Superior temporal gyrus (tissue), 1 donor: ENCODE results near the gene PPFIA3.
A peak's percentile ranks its signal among the peaks of the same experiment; 100 is the strongest.

Experiments used
- DNase-seq: peaks from one replicate; pipeline ENCODE4 v3.0.0-alpha.2; 2016; ENCODE audit errors: extremely low spot score

Gene PPFIA3

DNA sequence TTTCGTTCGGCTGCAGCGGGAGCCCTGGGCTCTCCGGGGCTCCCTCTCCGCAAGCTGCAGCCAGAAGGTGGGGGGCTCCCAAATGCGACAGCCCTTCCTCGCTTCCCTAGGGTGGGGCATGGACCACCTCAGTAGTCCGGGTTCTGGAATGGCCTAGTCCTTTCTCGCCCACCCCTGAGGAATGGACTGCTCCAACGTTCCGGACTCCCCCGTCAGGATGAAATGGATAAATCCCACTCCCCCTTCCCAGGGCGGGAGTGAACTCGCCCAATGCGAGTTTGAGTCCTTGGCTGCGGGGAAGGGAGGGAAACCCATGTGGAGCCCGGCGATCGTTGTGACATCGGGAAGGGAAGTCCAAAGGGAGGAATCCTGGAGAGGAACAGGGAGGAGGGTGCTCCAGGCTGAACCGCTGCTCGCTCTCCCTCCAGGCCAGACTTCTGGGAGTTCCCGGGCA, 30.3 kb downstream of the PPFIA3 start:
- DNase-seq, result peak; percentile 83

DNA sequence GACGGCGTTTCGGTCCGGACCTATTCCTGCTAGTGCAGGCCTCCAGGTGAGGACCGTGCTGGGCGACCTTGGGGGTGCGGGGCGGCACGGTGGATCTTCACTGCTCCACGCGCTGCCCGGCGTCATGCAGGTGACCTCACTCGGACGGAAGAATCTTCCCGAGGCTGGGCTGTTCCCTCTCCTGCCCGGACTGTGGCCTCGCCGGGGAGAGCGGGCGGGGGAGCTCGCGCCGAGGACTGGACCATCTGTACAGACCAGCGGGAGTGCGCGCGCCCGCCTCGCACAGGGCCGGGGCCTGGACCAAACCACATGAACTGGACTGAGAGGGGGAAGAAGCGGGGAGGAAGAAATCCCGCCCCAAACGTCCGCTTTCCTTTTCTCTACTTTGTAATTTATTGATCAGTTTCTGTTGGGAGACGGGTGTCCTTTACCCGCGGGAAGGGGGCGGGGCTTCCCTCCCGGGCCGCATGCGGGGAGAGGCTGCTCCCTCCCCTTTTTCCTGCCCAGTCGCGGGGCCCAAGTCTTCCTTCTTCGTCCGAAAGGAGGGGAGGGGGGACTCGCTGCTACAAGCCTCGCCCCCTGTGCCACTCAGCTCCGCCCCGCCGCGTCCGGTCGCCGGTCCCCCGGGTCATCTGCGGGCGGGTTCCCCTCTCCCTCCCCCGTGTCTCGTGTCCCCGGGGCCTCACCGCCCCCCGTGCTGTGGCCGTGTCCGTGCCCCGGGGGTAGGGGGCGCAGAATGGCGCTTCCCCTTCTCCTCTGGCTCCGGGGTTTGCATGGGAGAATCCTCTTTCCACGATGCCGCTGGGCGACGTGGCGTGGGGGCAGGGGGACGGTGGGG, 31.0 kb downstream of the PPFIA3 start:
- peak; percentile 75 for DNase-seq

DNA sequence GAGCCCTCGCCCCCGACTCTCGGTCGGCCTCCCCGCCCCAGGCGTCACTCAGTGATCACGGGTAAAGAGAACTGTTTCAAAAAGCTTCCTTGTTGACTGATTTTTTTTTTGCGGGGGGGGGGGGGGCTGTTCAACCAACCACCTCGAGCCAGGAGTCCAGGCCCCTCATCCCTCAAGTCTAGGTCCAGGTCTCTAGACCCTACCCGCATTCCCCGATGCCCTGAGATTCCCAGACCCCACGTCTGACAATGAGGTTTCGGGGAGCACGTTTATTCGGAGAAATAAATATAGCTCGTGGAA, 31.6 kb downstream of the PPFIA3 start:
- DNase-seq, result no peak

DNA sequence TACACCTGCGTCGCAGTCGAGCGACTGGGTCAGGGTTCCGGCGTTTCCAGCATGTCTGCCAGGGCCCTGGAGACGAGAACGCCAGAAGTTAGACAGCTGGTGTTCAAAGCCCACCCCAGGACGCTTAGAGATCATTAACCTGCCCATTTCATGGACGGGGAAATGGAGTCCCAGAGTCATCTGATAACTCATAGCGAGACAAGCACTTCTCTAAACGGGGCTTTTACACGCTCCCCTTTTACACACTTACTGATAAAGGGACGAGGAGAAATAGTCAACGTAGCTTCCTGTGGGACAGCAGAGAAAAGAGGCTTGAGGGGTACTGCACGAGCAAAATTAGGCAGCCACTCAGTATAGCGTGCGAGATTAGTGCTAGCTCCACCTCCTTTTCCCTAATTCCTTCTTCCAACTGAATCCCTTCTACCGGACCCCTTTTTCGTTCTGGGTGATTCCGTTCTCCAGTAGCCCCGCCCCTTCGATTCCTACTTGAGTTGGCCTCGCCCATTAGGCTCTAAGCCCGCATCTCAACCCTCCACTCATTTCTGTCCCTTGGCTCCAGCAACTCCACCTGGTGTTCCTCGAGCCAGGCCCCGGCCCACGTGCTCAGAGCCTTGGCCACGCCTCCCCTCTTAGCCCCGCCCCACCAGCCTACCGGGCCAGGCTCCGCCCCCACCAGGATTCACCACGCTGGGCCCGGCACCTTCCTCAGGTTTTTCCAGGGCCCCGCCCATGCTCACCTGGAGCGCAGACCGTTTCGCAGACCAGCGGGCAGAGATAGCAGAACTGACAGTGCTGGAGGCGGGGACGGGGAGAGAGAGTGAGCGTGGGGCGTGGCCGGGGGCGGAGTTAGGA, 32.1 kb downstream of the PPFIA3 start:
- peak; percentile 15 for DNase-seq

DNA sequence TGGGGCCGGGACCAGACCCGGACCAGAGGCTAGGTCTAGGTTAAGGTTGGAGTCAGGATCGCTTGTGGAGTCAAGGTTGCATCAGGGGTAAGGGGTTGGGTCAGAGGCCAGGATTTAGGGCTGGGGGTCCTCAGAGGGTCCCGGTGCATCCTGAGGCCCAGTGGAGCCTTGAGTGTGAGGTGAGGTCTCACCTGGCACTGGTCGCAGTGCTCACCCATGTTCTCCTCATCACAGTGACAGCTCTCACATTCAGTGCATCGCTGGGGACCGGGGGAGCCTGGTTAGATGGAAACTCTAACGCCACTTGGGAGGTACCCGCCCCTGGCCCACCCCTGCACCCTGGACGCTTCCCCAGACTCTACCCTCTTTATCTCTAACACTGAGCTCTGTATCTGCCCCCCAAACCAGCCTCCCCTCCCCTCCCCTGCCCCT, 32.8 kb downstream of the PPFIA3 start:
- no peak for DNase-seq

DNA sequence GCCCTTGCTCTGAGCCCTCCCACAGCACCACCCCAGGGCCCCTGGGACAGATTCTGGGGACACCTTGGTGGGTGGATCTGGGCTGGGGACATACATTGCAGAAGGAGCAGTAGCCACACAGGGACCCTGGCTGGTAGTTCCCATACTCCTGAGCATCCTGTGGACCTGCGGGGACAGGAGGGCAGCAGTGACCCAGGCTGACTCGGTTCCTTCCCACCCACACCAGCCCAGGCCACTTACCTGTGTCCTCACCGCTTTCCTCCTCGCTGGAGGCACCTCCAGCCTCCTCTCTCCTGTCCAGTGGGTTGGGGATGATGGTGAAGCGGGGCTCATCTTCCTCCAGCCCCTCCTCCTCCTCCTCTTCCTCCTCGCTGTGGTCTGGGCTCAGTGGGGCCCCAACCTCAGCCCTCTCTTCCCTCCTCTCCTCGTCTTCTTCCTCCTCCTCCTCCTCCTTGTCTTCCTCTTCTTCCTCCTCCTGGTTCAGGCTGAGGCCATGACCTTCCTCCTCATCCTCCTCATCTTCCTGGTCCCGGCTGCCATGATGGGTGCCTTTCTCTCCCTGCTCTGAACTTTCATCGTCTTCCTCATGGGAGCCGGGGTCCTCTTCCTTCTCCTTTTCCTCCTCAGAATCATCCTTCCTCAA, 33.9 kb downstream of the PPFIA3 start:
- DNase-seq, result no peak

DNA sequence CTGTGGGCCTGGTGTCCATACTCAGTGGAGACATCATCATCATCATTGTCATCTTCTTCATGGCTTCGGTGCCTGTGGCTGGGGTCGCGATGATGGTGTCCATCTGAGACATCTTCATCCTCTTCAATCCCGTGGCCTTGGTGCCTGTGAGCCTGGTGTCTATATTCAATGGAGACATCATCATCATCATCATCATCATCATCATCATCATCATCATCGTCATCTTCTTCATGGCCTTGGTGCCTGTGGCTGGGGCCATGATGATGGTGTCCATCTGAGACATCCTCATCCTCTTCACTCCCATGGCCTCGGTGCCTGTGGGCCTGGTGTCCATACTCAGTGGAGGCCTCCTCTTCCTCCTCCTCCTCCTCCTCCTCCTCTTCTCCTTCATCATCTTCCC, 34.9 kb downstream of the PPFIA3 start:
- DNase-seq, result no peak

DNA sequence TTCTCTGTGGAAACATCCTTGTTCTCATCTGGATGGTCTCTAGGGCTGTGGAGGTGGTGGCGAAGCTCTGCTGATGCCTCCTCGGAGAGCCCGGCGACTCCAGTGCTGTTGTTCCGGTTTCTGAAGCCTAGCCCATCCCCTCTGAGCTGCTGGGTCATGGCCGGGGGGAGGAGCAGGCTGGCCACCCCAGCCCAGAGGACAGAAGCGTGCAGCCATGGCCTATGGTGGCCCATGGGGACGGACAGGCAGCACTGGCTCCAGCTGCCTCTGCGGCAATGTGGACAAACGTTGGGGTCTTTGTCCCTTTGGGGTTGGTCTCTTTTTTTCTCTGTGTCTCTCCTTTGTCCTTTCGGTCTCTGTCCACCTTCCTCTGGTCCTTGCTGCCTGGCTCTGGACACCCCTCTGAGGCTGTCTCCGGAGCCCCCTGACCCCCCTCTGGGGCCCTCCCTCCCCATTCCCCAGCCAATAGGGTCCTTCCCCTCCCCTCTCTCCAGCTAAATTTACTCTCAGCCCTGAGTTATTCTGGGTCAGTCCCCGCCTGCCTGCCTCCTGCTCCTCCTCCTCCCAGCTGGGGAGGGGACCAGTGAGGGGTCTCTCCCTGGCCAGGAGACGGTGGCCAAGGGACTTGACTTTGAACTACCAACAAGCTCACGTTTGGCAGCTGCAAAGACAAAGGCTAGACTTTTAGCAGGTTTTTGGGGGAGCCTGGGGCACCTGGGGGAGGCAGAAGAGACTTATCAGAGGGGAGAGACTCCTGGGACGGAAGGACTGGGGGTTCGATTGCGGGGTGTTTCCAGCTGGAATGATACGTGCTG, 35.9 kb downstream of the PPFIA3 start, which contains the start of gene HRC:
TSS of gene HRC (minus strand) at position 392 of the 815 bp plus-strand sequence. CDS start at position 233, 159 bp downstream.
- no peak for DNase-seq

DNA sequence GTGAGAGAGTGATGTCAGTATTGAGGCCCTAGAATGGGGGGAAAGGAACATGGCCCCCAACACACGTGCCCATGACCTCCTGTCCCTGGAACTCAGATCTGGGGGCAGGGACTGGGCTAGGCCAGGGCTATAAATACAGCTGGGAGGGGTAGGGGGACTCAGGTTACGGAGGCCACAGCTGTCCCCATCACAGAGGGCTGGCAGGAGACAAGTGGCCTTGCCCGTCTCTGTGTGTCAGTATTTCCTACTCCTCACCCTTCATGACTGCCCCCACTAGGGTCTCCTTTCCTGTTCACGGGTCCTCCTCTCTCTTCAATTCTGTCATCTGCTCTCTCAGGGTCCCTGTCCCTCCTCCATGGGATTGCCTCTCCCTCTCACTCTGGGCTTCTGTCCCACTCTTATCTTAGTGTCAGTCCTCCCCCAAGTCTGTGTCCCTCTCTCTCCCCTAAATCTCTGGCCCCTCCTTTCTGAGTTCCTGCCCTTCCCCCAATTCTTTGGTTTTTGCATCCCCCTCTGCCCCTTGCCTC, 36.5 kb downstream of the PPFIA3 start:
- no peak for DNase-seq

DNA sequence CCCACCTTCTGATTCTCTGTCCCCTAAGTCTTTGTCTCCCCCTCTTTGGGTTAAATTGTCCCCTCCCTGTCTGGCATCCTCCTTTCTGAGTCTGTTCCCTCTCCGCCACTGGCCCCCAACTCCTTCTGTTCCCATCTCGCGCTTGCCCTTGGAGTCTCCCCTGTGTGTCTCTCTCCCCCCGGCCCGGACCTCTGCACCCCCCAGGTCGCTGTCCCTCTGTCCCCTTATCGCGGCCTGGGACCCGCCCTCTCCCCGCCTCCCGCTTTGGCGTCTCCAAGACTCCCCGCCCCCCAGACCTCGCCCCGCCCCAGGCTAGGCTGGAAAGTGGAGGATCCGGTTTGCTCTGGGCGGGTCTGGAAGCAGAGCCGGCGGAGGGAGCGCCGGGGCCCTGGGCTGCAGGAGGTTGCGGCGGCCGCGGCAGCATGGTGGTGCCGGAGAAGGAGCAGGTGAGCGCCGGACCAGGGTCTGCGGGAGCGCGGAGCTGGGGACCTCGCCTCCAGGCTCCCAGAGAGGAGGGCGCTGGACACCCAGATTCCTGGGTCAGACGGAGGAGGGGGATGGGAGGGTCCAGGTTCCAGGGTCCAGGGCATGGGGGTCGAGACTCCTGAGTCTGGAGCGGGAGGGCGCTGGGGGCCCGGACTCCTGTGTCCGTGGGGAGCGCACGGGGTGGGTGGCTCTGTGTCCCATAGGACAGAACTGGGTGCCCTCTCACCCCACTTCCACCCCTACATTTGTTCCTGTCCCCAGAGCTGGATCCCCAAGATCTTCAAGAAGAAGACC, 38.3 kb downstream of the PPFIA3 start, which contains the start of gene TRPM4:
TSS of gene TRPM4 (plus strand) at position 348 of the 780 bp plus-strand sequence. CDS start at position 423, 75 bp downstream.
- peak; percentile 17 for DNase-seq

DNA sequence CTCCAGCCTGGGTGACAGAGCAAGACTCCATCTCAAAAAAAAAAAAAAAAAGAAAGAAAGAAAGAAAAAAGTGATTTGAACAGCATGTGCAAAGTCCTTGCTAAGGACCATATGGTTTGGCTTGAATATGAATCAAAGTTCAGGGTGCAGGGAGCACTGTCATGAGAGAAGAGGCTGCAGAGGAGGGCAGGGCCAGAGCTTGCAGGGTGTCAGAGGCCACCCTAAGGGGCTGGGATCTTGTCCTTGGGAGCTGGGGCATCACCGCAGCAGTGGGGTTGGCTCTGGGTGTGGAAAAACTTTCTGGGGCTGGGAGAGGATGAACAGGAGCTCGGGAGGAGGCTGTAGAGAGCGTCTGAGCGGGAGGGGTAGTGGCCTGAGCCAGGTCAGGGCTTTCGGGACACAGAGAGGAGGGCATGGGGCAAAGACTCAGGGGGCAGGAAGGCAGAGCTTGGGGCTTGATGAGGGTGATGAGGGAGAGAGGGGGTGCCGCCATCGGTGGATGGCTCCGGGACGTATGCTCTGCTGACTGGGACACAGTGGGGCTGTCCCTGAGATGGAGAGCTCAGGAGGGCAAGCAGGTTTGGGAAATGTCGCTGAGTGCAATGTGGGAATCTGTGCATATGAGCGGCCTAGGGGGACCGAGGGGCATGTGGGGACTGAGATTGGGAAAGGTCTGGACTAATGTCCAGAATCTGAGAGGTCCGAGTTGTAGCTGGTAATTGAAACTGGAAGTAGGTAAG, 41.3 kb downstream of the PPFIA3 start:
- DNase-seq, result no peak

DNA sequence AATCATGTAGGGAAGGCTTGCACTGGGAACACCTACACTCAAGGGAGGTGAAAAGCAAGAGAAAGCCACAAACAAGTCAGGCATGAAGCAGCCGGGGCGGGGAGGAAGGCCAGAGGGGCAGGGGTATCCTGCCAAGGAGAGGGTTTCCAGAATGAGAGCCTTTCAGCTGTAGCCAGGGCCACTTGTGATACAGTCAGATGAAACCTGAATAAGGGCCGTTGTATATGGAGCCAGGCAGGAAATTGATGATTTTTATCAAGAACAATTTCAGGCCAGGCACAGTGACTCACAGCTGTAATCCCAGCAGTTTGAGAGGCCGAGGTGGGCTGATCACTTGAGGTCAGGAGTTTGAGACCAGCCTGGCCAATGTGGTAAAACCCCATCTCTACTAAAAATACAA, 42.6 kb downstream of the PPFIA3 start:
- DNase-seq, result no peak

DNA sequence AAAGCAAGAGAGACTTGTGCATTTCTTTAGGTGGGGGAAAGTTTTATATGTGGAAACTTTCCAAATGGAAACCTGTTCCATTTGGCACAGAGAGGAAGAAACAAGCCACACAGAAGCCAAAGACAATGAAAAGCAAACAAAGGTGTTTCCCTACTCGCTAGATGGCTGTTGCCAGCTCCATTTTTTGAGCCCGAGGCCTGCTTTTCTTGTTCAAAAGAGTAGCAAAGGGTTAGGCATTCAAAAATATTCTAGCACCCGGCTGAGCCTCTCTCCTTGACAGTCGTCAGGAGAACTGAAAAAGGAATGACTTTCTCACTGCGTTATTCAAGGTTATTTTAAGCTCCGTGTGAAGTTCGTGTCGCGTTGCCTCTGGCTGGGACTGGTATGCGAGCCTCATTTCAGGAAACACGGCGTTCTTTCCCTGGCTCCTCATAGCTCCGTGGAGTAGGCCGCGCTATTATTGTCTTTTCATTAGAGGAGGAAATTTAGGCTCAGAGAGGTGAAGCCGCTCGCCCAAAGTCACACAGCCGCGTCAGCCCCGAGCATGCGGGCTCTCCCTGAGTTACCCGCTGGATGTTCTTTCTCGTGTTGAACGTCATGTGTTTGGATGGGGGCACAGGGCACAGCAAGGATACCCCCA, 45.9 kb downstream of the PPFIA3 start:
- peak; percentile 59 for DNase-seq

DNA sequence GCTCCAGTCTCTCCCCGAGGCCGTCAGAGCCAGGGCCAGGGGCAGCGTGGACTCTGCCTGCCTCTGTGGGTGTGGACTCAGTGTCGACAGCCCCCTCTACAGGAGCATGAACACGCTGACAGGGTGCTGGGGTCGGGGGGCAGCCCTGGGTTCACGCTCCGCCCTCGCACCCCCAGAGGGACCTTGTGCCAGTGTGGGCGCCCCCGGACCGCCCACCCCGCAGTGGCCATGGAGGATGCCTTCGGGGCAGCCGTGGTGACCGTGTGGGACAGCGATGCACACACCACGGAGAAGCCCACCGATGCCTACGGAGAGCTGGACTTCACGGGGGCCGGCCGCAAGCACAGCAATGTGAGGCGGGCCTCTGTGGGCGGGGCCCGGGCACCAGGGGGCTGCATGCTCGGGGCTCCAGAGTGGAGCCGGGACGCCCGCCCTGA, 46.5 kb downstream of the PPFIA3 start:
- DNase-seq, result no peak

DNA sequence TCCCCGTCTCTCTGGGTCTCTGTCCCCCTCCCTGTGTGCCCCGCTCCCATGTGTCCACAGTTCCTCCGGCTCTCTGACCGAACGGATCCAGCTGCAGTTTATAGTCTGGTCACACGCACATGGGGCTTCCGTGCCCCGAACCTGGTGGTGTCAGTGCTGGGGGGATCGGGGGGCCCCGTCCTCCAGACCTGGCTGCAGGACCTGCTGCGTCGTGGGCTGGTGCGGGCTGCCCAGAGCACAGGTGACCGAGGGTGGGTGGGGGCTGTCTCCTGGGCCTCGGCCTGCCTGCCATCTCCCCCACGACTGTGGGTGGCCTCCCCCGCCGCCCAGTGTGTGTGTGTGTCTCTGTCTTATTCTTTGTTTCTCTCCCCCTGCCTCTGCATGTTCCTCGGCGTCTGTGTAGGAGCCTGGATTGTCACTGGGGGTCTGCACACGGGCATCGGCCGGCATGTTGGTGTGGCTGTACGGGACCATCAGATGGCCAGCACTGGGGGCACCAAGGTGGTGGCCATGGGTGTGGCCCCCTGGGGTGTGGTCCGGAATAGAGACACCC, 48.6 kb downstream of the PPFIA3 start:
- DNase-seq, result no peak

DNA sequence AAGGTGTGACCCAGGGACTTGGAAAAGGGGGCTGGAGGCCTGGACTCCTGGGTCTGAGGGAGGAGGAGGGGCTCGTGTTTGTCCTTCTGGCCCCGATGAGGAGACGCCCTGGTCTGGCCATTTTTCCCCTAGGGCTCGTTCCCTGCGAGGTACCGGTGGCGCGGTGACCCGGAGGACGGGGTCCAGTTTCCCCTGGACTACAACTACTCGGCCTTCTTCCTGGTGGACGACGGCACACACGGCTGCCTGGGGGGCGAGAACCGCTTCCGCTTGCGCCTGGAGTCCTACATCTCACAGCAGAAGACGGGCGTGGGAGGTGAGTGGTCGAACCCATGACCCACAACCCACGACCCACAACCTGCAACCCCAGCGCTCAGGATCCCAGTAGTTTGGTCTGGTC, 49.1 kb downstream of the PPFIA3 start:
- DNase-seq, result no peak

DNA sequence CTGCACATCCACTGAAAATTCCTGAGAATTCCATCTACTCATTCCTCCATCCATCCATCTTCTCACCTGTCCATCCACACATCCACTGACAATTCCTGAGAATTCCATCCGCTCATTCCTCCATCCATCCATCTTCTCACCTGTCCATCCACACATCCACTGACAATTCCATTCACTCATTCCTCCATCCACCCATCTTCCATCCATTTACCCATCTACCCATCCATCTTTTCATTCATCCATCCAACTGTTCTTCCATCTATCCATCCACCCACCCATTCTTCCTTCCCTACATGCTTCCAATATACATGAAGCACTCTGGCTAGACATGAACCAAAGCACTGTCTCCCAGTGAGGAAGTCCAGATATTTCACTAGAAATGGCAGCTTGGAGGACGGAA, 53.9 kb downstream of the PPFIA3 start:
- DNase-seq, result no peak

DNA sequence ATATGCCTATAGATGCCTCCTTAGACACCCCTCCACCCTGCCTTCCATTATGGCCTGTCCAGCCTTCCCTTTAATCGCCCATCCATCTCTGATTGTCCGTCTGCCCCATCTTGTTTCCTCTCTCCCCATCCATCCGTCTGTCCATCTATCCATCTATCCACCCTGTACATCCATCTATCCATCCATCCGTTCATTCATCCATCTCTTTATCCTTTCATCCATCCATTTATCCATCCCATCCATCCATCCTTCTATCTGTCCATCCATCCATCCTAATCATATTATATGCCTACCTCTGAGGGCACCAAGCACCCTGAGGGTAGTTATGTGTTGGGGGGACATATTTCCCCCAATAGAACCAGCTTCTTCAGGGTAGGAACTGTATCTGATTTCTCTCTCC, 61.3 kb downstream of the PPFIA3 start:
- no peak for DNase-seq
